Osteoblast (primary cell): ENCODE results near the gene SIM2. TPM values are rescaled to one million over a fixed set of nuclear protein-coding genes. Genes with fewer than 3 reads are reported as not detected.

ENCODE experiments used
- DNase-seq: peaks from one replicate; pipeline ENCODE4 v3.0.0; 2011; ENCODE audit warnings: low spot score, mixed read lengths; ENCODE audit not compliant: insufficient read length; ENCODE audit errors: missing footprints
- H2AFZ ChIP-seq: 2 replicates; pipeline ENCODE4 v1.6.0; 2011; ENCODE audit warnings: mild to moderate bottlenecking, low read length
- H3K27ac ChIP-seq: 2 replicates; pipeline ENCODE4 v1.5.1; 2011; ENCODE audit warnings: mild to moderate bottlenecking, low read depth, low read length, moderate library complexity
- H3K27me3 ChIP-seq: 2 replicates; pipeline ENCODE4 v1.6.0; 2012; ENCODE audit warnings: mild to moderate bottlenecking, control low read depth, inconsistent platforms, low read length, moderate library complexity; ENCODE audit not compliant: insufficient read depth
- H3K36me3 ChIP-seq: 2 replicates; pipeline ENCODE4 v1.5.1; 2011; ENCODE audit warnings: mild to moderate bottlenecking, low read length, control low read depth, moderate library complexity; ENCODE audit not compliant: insufficient read depth
- H3K4me1 ChIP-seq: 2 replicates; pipeline ENCODE4 v1.5.1; 2011; ENCODE audit warnings: mild to moderate bottlenecking, low read length, control low read depth, moderate library complexity; ENCODE audit not compliant: insufficient read depth
- H3K4me2 ChIP-seq: 2 replicates; pipeline ENCODE4 v1.6.0; 2011; ENCODE audit warnings: mild to moderate bottlenecking, low read length; ENCODE audit not compliant: insufficient read depth
- H3K4me3 ChIP-seq: fragments of 200-600 bp; sonication (generic); 3 replicates; pipeline ENCODE4 v1.5.1; 2012; ENCODE audit warnings: mild to moderate bottlenecking, low read length, inconsistent platforms; ENCODE audit not compliant: insufficient read depth
- H3K79me2 ChIP-seq: 2 replicates; pipeline ENCODE4 v1.6.0; 2012; ENCODE audit warnings: mild to moderate bottlenecking, low read length, control low read depth, inconsistent platforms; ENCODE audit not compliant: insufficient read depth
- H3K9me3 ChIP-seq: 2 replicates; pipeline ENCODE4 v1.5.1; 2011; ENCODE audit warnings: low read depth, low read length, control low read depth
- H4K20me1 ChIP-seq: 2 replicates; pipeline ENCODE4 v1.6.0; 2012; ENCODE audit warnings: mild to moderate bottlenecking, low read length, control low read depth; ENCODE audit not compliant: insufficient read depth
- CTCF ChIP-seq: IDR thresholded peaks from 2 replicates; pipeline ENCODE4 v1.5.1; 2011; ENCODE audit warnings: mild to moderate bottlenecking, low read depth, low read length, moderate library complexity; ENCODE audit errors: extremely low read depth
- total RNA-seq: library from RNA; depleted of rRNA; stranded (reverse); fragments of >200 nt; gene quantifications from 2 replicates; pipeline ENCODE4 v1.2.3, GENCODE V29; 2012

Gene SIM2
- total RNA-seq, 1 donor = 3.6 TPM

- H3K9me3 ChIP-seq = no peaks in the 10 kb centered on the region
- H3K4me3 ChIP-seq = no peak overlapping the region
Observed at GRCh38 chr21:36708286-36709029, 9.5 kb downstream of the SIM2 start.

GRCh38 chr21:36709030-36709867 lies 10.3 kb downstream of the SIM2 start:
- H3K9me3 ChIP-seq = no peaks in the 10 kb centered on the region
- no peaks in the 10 kb centered on the region for H3K79me2 ChIP-seq
- no peak for TF ChIP-seq CTCF
- peak; percentile 77 for DNase-seq
- H3K4me3 ChIP-seq = no peak overlapping the region
- H3K4me2 ChIP-seq = no peak overlapping the region
- no peaks in the 10 kb centered on the region for H3K36me3 ChIP-seq
- peaks cover 23% of the 10 kb centered on the region for H3K27me3 ChIP-seq
- no peaks in the 10 kb centered on the region for H3K4me1 ChIP-seq
- no peak overlapping the region for H2AFZ ChIP-seq
- H3K27ac ChIP-seq = no peak overlapping the region
- H4K20me1 ChIP-seq = peaks cover 12% of the 10 kb centered on the region

More at GRCh38 chr21:36708286-36709029, 9.5 kb downstream of the SIM2 start:
- Histone ChIP-seq H3K27ac (no peak overlapping the region), H2AFZ (no peak overlapping the region), H3K79me2 (no peaks in the 10 kb centered on the region), H3K36me3 (no peaks in the 10 kb centered on the region), H4K20me1 (peaks cover 12% of the 10 kb centered on the region), H3K4me2 (no peak overlapping the region), H3K4me1 (no peaks in the 10 kb centered on the region), H3K27me3 (peaks cover 27% of the 10 kb centered on the region)
- no peak for TF ChIP-seq CTCF
- peak; percentile 85 for DNase-seq

GRCh38 chr21:36709868-36710728 lies 11.2 kb downstream of the SIM2 start:
- Histone ChIP-seq H3K27me3 (peaks cover 23% of the 10 kb centered on the region), H3K4me3 (no peak overlapping the region), H3K27ac (no peak overlapping the region), H2AFZ (no peak overlapping the region), H3K4me2 (peak overlapping the region; percentile 24), H3K4me1 (no peaks in the 10 kb centered on the region), H4K20me1 (peaks cover 12% of the 10 kb centered on the region), H3K36me3 (no peaks in the 10 kb centered on the region), H3K9me3 (no peaks in the 10 kb centered on the region), H3K79me2 (no peaks in the 10 kb centered on the region)
- DNase-seq = peak; percentile 72
- TF ChIP-seq CTCF = no peak
